Smooth muscle cell (in vitro differentiated cells): ENCODE data around the gene MYOF. TPM values are rescaled to one million over a fixed set of nuclear protein-coding genes. Genes with fewer than 3 reads are reported as not detected.

Experiments used
- DNase-seq: peaks from one replicate; lab custom pipeline; 2025; ENCODE audit not compliant: unreplicated experiment; lab: John Stamatoyannopoulos, UW
- H2AFZ ChIP-seq: fragments of 200-600 bp; sonication (generic); 2 replicates; pipeline ENCODE4 v1.6.0; 2016; ENCODE audit warnings: antibody characterized with exemption, low read depth, mild to moderate bottlenecking
- H3F3A ChIP-seq: fragments of 200-600 bp; sonication (generic); 2 replicates; pipeline ENCODE4 v1.6.0; 2017; ENCODE audit warnings: antibody characterized with exemption, low read depth
- H3K27ac ChIP-seq: fragments of 200-600 bp; sonication (generic); 2 replicates; pipeline ENCODE4 v1.5.1; 2016; ENCODE audit warnings: low read depth, mild to moderate bottlenecking
- H3K27me3 ChIP-seq: fragments of 200-600 bp; sonication (generic); 2 replicates; pipeline ENCODE4 v1.6.1; 2016; ENCODE audit warnings: low read depth, mild to moderate bottlenecking
- H3K36me3 ChIP-seq: fragments of 200-600 bp; sonication (generic); 2 replicates; pipeline ENCODE4 v1.5.1; 2016; ENCODE audit warnings: low read depth
- H3K4me1 ChIP-seq: fragments of 200-600 bp; sonication (generic); 2 replicates; pipeline ENCODE4 v1.5.1; 2016; ENCODE audit warnings: low read depth
- H3K4me2 ChIP-seq: fragments of 200-600 bp; sonication (generic); 2 replicates; pipeline ENCODE4 v1.6.0; 2016; ENCODE audit warnings: mild to moderate bottlenecking
- H3K4me3 ChIP-seq: fragments of 200-600 bp; sonication (generic); 2 replicates; pipeline ENCODE4 v1.5.1; 2016; ENCODE audit warnings: mild to moderate bottlenecking
- H3K79me2 ChIP-seq: fragments of 200-600 bp; sonication (generic); 2 replicates; pipeline ENCODE4 v1.6.0; 2016; ENCODE audit warnings: low read depth, mild to moderate bottlenecking
- H3K9ac ChIP-seq: fragments of 200-600 bp; sonication (generic); 2 replicates; pipeline ENCODE4 v1.6.0; 2016; ENCODE audit warnings: low read depth
- H3K9me3 ChIP-seq: fragments of 200-600 bp; sonication (generic); replicated peaks from 2 replicates; pipeline ENCODE4 v1.5.1; 2016; ENCODE audit warnings: low read depth
- H4K20me1 ChIP-seq: fragments of 200-600 bp; sonication (generic); 2 replicates; pipeline ENCODE4 v1.6.0; 2016; ENCODE audit warnings: low read depth
- WGBS: methylation state at CpG from one replicate; pipeline ENCODE4 v1.1.7; 2016; ENCODE audit warnings: low lambda C conversion rate; 5-methylcytosine and 5-hydroxymethylcytosine counted together
- polyA plus RNA-seq: library from polyadenylated mRNA; unstranded; fragments of >200 nt; fragmentation: Nextera tagmentation; extraction: Ambion mirVana; gene quantifications from 2 replicates; pipeline ENCODE4 v1.2.1, GENCODE V29; 2016
- total RNA-seq: library from RNA; depleted of rRNA; stranded (reverse); fragments of >200 nt; gene quantifications from 2 replicates; pipeline ENCODE4 v1.2.3, GENCODE V29; 2014
- TF ChIP-seq, protein P1 (sequence below): fragments of 200-600 bp; sonication (generic); IDR thresholded peaks from 2 replicates; pipeline ENCODE4 v1.5.1; 2017; ENCODE audit warnings: borderline replicate concordance, mild to moderate bottlenecking, antibody characterized with exemption; ENCODE audit not compliant: insufficient read depth, poor library complexity, severe bottlenecking

The MYOF gene
- total and polyA plus RNA-seq, 2 experiments from 2014 or later = 29.6 to 99.5 TPM

GRCh38 chr10:93384006-93384405, 98.1 kb downstream of the MYOF start:
- H3K27me3 ChIP-seq = no peaks in the 10 kb centered on the region
- H3K79me2 ChIP-seq = no peaks in the 10 kb centered on the region
- no peaks in the 10 kb centered on the region for H3K4me1 ChIP-seq
- H3K36me3 ChIP-seq = peaks cover 10% of the 10 kb centered on the region
- H3K9me3 ChIP-seq = no peaks in the 10 kb centered on the region
- peak overlapping the region; percentile 70 for H3K27ac ChIP-seq
- H3K4me3 ChIP-seq = no peak overlapping the region
- H2AFZ ChIP-seq = no peak overlapping the region
- no peak for DNase-seq
- peak overlapping the region; percentile 61 for H3K4me2 ChIP-seq
- peak overlapping the region; percentile 45 for H3K9ac ChIP-seq
- H4K20me1 ChIP-seq = no peaks in the 10 kb centered on the region
- peaks cover 15% of the 10 kb centered on the region for H3F3A ChIP-seq
- WGBS = 64% methylated on average over 7 of the region's 7 CpGs
- TF ChIP-seq, protein P1, sequence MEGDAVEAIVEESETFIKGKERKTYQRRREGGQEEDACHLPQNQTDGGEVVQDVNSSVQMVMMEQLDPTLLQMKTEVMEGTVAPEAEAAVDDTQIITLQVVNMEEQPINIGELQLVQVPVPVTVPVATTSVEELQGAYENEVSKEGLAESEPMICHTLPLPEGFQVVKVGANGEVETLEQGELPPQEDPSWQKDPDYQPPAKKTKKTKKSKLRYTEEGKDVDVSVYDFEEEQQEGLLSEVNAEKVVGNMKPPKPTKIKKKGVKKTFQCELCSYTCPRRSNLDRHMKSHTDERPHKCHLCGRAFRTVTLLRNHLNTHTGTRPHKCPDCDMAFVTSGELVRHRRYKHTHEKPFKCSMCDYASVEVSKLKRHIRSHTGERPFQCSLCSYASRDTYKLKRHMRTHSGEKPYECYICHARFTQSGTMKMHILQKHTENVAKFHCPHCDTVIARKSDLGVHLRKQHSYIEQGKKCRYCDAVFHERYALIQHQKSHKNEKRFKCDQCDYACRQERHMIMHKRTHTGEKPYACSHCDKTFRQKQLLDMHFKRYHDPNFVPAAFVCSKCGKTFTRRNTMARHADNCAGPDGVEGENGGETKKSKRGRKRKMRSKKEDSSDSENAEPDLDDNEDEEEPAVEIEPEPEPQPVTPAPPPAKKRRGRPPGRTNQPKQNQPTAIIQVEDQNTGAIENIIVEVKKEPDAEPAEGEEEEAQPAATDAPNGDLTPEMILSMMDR = no peak

DNA sequence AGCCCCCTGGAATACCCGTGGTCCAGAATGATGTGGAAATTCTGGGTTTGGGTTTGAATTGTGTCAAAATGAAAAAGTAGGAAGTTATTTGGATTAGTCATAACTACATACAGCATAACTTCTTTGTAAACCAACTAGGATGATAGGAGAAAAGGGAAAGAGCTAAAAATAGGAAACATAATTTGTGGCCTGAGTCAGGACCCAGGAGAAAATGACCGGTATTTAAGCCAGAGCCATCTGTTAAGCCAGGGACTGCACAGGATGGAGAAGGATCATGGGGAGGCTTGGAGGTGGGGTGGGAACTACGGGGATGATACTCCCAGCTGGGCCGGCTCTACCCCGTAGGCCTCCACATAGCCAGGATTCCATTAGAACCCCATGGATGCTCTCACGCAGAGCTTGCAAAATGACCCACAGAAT, 98.6 kb downstream of the MYOF start:
- Histone ChIP-seq H3K4me2 (peak overlapping the region; percentile 61), H3K27me3 (no peaks in the 10 kb centered on the region), H4K20me1 (no peaks in the 10 kb centered on the region), H3F3A (peaks cover 15% of the 10 kb centered on the region), H3K9me3 (no peaks in the 10 kb centered on the region), H3K4me3 (no peak overlapping the region), H3K27ac (peak overlapping the region; percentile 70), H3K79me2 (no peaks in the 10 kb centered on the region), H3K36me3 (peaks cover 11% of the 10 kb centered on the region), H3K4me1 (no peaks in the 10 kb centered on the region), H3K9ac (peak overlapping the region; percentile 45), H2AFZ (no peak overlapping the region)
- TF ChIP-seq, protein P1 = no peak
- no peak for DNase-seq
- WGBS = 16% methylated on average over 6 of the region's 6 CpGs

GRCh38 chr10:93379731-93380575, 102.2 kb downstream of the MYOF start:
- Histone ChIP-seq H3K9me3 (no peaks in the 10 kb centered on the region), H3K27me3 (no peaks in the 10 kb centered on the region), H3K4me3 (no peak overlapping the region), H3K36me3 (peaks cover 11% of the 10 kb centered on the region), H3K9ac (peak overlapping the region; percentile 53), H4K20me1 (no peaks in the 10 kb centered on the region), H3K4me1 (peaks cover 9% of the 10 kb centered on the region), H2AFZ (no peak overlapping the region), H3K4me2 (peak overlapping the region; percentile 1), H3K27ac (peak overlapping the region; percentile 83), H3K79me2 (no peaks in the 10 kb centered on the region), H3F3A (peaks cover 26% of the 10 kb centered on the region)
- 64% methylated on average over 5 of the region's 5 CpGs for WGBS
- TF ChIP-seq, protein P1 = no peak
- DNase-seq = no peak
